Inflammatory macrophage (primary cell): Measurements from ENCODE around the gene SERPINA3.
"Not testable (repeated sequence)": the region's sequence is repeated elsewhere in the genome, so short reads cannot be mapped to it uniquely, and the experiment has no call there.

Source experiments
- DNase-seq, 2 donors: peaks; one replicate each; pipeline ENCODE4 v3.0.0-alpha.2; 2020 to 2022

The SERPINA3 gene

DNA sequence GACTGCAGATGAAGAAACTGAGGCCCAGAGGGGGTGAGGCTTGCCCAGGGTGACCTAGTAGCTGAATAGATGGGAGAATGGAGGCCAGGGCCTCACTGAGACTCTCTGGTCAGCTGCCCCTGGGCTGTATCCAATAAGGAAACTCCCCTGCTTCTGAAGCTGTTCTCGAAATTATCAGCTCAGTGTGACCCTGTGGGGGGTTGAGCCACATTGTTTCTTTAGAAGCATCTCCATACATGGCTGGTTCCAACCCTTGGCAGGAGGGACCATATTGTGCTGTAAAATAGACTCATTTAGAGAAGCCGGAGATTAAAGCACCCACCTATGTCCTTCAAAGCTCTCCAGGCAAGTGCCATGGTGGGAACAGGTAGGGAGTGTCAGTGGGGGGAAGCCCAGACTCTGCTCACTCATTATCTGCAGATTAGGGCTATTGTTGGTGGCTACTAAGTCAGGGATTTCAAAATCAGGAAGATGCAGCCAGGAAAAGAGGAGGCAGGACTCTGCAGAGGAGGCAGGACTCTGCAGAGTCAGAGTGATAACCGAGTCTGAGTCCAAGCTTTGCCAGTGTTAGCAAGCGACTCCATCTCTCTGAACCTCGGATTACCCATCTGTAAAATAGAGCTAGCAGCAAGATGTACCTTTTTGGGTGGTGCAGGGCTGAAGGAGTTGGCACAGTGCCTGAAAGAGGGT lies 27.5 kb upstream of the SERPINA3 start:
- DNase-seq = no peak

DNA sequence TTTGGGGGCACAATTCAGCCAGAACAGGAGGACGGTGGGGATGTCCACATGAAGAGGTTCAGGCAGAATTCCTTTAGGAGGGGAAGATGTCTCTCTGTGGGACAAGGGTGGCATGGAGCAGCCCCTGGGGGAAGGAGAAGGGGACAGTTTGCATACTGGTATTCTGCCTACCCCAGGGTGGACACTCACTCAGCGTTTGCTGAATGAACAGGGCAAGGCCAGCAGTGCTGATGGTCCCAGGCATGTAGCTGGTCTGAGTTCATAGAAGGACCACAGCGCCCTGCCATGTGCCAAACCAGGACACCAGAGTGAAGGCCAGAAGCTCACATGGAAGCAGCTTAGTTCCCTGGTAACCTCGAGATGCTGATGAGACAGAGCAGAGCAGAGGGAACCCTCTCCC lies 25.6 kb upstream of the SERPINA3 start:
- DNase-seq = no peak

DNA sequence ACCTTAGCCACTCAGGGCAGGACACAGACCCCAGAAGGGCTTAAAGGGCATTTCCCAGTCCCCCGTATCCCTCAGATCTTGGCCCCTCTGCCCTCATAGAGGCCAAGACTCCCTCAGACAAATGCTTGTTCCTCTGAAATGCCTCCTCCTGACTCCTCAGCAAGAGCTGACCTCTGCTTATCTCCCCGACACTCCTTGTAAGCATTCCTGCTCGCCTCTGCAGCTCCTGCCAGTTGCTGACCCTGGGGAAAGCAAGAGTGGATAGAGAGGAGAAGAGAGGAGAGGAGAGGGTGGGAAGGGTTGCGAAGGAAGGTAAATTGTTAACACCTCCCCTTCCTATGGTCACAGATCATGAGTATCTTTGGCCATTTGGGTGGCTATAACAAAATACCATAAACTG lies 23.9 kb upstream of the SERPINA3 start:
- DNase-seq = no peak

DNA sequence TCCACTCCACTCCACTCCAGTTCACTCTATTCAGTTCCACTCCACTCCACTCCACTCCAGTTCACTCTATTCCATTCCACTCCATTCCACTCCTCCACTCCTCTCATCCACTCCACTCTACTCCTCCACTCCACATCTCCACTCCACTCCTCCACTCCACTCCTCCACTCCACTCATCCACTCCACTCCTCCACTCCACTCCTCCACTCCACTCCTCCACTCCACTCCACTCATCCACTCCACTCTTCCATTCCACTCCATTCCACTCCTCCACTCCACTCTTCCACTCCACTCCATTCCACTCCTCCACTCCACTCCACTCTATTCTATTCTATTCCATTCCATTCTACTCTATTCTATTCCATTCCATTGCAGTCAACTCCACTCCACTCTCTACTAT lies 21.1 kb upstream of the SERPINA3 start:
- no peak for DNase-seq

DNA sequence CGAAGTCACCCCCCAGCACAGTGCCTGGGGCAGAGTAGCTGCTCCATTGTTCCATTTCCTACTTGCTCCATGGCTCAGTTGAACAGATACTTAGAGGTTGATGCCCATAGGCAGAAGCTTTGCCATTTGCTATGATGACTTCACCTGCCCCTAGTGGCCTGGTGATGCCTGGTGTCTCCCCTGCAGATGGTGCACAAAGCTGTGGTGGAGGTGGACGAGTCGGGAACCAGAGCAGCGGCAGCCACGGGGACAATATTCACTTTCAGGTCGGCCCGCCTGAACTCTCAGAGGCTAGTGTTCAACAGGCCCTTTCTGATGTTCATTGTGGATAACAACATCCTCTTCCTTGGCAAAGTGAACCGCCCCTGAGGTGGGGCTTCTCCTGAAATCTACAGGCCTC lies 20.3 kb upstream of the SERPINA3 start:
- no peak for DNase-seq

DNA sequence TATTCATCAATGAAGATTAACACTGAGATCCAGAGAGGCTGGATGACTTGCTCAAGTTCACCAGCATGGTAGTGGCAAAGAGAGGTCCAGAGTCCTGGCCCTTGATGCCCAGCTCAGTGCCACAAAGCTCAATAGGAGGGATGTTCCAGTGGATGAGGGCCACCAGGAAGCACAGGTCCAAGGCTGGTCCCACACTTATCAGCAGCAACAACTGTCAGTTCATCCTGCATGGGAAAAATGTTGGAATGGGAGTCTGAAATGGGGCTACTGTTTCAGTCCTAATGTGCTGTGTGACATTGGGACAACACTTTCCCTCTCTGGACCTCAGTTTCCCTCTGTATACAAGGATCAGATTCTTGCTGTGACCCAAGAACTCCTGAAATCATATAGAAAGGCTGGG lies 19.7 kb upstream of the SERPINA3 start:
- no peak for DNase-seq

DNA sequence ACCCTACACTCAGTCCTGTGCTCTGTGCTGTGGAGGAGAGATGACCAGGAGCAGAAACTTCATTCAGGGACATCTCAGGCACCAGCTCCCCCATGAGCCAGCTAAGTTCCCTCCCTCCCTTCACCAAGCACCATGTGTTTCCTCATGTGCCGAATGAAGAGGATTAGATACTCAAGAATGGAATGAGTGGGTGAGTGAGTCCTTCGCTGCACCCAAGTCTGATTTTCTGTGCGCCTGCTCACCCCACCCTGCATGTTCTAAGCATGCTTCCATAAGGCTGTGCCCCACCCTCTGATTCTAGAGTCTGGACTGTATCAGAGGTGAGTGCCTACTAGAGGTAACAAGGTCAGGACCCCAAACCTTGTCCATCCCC lies 18.8 kb upstream of the SERPINA3 start:
- no peak for DNase-seq

DNA sequence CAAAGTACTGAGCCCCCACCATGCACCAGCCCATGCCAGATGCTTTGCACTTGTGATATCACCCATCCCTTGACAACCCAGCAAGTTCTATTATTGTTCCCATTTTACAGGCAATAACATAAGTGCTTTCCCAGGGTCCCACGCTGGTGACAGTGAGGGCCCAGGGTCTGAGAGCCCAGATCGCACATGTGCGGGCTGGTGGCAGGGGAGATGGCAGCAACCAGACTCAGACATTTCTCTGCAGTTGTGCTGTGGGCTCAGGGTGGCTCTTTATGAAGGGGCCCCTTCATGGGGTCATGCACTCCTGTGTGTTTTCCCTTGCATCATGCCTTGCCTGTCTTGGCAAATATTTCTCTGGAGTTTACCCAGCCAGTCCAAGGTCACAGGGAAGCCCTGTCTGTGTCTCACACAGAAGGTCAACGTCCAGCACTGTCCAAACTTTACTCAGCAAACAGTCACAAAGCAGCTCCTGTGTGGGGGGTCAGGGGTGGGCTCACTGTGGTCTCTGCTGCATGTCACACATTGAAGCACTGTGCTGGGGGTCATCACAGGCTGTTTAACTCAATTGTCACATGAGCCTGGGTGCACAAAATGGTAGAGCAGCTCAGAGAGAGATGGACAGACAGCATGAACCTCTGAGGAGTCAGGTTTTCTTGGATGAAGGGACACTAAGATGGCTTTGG lies 18.3 kb upstream of the SERPINA3 start:
- DNase-seq = no peak

DNA sequence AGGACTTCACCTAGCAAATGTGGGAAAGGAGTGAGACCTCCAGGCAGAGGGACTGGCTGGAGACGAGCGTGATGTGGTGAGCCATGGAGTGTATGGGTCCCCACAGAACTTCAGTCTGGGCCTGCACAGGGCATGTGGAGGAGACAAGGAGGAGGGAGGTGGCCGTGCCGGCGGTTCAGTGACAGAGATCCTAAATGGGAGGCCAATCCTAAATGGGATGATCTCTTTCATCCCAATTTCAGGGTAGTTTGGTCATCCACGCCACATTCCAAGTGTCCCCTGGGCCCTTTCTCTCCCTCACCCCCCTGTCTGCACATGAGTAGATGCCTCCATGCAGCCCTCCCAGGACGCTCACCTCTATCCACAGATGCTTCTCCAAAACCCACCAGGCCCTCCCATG lies 17.8 kb upstream of the SERPINA3 start:
- no peak for DNase-seq

DNA sequence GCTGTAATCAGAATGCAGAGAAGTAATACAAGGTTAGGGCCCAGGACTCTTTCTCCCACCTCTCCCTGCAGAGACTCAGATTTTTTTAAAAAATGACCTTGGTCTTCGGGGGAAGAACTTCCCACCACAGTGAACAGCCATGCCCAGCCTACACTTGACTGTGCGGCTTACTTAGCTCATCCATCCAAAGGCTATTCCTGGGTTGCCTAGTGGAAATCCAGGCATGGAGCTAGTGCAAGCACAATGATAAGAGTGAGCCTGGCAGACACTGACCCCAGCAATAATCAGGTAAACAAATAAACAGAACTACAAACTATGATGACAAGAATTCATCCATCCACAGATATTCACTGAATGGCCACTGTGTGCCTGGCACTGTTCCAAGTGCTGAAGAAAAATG lies 16.3 kb upstream of the SERPINA3 start:
- no peak for DNase-seq

DNA sequence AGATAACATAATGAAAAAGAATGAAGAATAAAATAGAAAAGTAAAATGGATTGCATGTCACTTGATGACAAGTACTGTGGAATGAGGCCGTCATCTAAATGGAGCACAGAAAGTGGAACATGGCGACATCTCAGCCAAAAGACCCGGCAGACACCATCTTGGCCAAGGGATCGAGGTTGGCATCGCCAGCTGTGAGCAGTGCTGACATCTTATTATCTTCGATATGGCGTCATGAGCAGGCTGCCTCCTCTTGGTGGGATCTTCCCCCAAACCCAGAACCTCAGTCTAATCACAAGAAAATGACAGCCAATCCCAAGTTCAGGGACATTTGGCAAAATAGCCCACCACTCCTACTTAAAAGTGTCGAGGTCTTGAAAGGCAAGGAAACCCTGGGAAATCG lies 15.8 kb upstream of the SERPINA3 start:
- DNase-seq = no peak

DNA sequence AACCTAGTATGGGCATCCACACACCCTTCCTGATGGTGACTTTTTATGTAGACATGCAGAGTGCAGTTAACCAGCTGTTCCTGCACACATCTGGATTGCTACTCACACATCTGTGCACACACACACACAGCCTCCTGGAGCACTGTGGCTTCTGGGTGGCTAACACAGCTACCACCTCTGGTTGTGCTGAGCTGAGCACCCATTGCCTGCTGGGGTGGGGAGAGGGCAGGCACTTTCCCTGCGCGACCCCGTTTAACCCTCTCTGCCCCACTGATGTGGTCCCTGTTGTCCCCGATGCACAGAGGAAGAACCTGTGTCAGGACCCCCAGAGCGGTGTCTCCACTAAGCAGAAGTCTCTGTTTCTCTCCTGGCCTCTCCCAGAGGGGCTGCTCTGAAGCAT lies 14.4 kb upstream of the SERPINA3 start:
- DNase-seq = no peak

DNA sequence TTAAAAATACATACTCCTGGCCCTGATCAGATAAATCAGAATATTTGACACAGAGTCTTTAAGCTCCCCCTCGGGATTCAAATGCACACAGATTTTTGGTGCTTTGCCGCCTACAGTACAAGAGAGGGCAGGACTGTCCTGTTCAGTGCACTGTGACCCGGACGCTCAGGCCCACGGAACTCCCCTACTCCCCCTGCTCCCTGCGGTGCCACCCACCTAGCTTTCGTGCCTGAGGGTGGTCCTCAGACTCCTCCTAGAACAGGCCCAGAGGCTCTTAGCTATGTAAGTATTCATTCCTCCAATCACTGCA lies 13.7 kb upstream of the SERPINA3 start:
- no peak for DNase-seq

DNA sequence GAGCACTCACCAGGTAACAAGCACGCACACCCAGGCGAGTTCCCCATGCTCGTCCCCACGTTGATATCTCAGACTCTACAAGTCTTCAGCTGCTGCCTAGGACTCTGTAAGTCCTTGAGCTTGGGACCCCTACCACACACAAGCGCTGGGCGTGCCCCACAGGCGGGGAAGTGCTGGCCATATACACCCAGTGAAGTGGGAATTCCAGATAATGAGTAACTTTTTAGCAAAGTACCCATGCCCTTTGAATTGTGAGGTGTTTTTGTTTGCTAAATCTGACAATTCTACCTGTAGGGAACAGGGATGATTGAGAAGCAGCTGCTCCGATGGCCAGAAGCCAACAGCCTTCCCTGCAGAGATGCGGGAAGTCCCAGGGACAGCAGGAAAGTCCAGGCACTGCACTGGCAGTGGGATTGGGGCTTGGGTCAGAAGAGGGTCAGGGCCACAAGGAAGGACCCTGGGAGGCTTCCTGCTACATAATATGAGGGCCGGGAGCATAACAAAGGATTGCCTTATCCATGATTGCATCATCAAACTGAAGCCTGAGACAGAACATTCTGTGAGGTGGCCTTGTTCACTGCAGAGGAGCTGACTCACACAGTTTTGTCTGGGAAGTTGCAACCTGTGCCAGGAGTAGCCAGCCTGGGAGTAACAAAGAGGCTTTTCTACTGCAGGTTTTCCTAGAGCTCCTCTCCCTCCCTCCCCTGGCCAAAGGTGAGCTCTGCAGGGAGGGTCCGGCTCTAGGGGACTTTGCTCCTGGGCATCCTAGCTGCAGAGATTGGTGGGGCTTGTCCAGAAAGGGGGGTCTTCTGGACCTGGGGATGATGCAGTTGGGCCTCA lies 13.2 kb upstream of the SERPINA3 start:
- DNase-seq = no peak

DNA sequence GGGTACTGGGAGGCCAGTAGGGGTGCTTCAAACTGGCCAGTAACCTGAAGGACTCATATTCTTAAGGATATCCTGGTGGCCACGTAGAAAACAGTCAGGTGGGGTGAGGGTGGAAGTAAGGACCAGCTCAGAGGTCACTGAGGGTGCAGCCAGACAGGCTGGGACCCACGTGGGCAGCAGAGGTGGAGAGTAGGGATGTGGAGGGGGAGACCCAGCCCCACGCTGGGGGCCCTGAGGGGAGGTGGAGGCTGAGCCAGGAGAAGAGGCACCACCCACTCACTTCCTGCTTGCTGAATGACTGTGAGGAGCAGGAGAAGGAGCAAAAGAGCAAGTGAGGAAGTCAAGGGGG lies 12.6 kb upstream of the SERPINA3 start:
- DNase-seq = no peak

DNA sequence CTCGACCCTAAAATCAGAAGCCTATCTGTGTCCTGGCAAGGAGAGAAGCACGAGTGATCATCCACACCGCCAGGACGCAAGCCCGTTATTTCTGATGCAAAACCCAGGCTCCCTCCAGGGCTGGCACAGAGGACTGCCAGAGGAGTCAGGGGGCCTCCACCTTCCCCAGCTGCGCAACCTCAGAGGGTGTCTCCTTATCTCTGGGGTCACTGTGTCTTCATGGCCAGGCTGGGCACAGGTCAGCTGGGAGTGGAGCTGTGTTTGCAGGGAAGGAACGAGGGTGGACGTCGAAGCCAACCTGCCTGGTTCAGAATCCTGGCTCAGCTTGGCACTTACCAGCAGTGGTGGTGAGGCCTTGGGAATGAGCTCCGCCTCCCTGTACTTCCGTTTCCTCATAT lies 12.0 kb upstream of the SERPINA3 start:
- no peak for DNase-seq

DNA sequence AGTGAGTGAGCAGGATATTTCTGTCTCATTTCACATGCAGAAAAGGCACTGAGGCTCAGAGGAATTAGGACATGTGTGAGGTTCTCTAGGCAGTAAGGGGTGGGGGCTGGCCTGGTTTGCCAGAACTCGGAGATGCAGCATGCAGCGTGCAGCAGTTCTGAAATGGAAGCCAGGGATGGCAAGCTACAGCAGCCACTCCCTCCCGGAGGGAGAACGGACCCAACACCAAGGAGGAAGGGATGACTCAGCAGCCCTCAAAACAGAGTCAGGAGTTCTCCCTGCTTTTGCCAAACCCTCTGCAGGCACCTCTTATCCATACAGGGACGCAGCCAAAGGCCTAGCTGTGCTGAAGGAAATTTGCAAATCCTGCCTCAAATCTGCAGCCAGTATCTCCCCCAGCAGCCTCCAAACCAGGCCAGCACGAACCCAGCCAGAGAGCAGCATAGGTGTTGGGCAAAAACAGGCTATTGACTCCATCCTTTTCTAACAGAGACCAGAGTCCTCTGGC lies 10.3 kb upstream of the SERPINA3 start:
- peak in 1 of 2 donors; percentile 4 for DNase-seq

DNA sequence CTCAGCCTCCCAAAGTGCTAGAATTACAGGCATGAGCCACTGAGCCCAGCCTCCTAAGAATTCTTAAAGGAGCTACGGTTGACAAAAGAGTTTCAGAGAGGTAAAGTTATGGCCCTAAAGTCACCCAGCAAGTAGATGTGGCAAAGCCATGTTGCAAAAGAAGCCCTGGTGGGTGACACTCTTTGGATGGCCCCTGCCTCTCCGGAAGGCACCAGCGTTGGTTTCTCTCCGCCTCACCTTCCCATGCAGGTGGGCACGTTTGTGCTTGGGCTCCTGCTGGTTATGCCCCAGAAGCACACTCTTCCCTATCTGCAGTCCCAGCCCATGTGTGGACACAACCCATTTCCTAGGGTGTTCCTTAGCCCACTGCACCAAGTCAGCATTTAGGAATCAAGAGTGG lies 9.5 kb upstream of the SERPINA3 start:
- no peak for DNase-seq

DNA sequence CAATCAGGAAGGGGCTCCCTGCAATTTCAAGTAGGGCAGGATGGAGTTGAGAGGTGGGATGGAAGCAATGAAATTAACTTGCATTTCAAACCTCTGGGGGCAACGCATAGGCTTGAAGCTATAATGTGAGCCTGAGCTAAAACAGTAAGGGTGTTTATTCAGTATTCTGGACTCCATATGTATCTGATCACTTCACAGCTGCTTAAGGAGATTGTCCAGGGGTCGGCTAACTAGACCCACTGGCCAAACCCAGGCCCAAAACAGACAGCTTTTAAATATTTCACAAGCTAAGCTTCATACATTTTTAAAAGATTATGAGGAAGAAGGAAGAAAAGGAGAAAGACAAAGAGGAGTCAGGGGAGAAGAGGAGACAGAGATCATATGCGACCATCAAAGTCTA lies 6.8 kb upstream of the SERPINA3 start:
- DNase-seq = no peak

DNA sequence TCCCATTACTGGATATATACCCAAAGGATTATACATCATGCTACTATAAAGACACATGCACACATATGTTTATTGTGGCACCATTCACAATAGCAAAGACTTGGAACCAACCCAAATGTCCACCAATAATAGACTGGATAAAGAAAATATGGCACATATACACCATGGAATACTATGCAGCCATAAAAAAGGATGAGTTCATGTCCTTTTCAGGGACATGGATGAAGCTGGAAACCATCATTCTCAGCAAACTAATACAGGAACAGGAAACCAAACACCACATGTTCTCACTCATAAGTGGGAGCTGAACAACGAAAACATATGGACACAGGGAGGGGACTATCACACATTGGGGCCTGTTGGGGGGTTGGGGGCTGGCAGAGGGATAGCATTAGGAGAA lies 3.2 kb upstream of the SERPINA3 start:
- DNase-seq = not testable (repeated sequence)

DNA sequence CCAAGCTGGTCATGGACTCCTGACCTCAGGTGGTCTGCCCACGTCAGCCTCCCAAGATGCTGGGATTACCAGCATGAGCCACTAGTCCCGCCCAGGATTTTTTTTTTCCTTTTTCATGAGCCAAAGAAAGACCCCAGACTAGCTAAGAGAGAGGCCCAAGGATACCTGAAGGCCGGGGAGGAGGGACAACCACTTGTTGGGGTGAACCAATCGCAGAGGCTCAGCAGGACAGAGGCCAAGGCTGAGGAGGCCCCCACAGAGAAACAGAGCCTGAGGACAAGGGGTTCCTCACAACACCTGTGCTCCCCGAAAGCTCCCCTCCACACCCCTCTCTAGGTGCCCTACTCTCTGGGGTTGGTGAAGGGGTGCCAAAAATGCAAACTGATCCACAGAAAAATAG lies 1.0 kb upstream of the SERPINA3 start:
- no peak for DNase-seq

DNA sequence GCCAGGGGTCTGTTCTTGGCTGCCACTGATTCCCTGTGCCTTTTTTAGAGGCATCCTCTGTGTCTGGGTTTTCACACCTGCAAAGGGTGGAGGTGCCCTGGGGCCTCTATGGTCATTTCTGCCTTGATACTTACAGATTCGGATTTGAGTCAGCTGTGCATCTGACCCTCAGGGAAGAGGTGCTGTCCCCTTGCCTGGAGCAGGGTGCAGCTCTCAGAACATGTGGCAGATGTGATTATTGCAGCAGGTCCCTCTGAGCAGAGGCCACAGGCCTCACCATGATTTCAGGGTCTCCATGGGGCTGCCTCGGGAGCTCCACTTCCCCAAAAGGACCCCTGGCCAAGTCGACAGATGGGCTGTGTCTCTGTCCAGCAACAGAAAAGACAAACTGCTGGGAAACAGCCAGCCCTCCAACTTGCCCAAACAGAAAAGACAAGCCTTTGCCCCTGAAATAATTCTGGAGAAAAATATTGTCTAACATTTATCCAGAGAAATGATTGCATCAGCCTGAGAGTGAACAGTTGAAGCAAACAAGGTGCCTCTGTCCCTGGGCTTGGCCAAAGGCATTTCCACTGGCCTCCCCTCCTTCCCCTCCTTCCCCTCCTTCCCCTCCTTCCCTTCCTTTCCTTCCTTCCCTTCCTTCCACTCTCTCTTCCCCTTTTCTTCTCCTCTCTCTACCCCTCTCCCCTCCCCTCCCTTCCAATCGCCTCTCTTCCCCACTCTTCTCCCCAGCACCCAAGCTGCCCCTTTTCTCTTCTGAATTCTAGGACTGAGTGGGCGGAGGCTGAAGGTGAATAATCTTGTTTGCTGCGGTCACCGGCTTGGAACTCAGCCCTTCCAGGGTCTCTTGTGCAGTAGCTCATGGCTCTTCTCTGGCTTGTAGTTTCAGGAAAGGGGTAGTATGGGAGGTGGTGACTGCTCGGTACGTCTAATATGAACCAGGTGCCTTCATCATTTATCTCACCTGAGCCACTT lies 676 bp downstream of the SERPINA3 start:
- no peak for DNase-seq
